ENCODE data around the gene WIZ.

WIZ gene

DNA sequence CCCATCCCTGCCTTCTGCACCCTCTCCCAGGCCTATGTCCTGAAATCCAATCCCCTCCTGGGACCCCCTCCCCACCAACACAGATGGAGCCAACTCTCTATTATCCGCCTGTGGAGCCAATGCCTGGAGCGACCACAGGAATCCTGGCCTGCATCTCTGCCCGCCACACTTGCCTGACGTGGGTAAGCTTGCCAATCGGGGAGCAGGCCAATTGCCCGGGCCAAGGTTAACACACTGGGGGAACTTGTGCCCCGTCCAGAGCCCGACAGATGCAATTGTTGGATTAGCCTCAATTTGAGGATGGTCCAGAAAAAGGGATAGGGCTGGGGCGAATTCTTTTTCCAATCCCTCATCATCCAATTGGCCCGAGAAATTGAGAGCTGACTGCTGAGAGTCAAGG, 5.9 kb downstream of the WIZ start:
- Histone ChIP-seq H3K36me3 (ENCODE audit: control insufficient read depth in 1 of 2, insufficient read depth in 2 of 2, low read length in 2 of 2) (no peaks in the 10 kb centered on the region), H3K27ac (ENCODE audit: low read depth, low read length) (no peak overlapping the region), H3K9me3 (ENCODE audit: control insufficient read depth in 1 of 2, low read length in 2 of 2) (no peaks in the 10 kb centered on the region), H3K4me1 (ENCODE audit: control insufficient read depth in 1 of 2, insufficient read depth in 2 of 2, low read length in 2 of 2) (peaks cover 0 to 3% of the 10 kb centered on the region in 2 donors), H3K4me3 (ENCODE audit: low read depth in 1 of 2, low read length in 2 of 2) (no peak overlapping the region), H3K9ac (ENCODE audit: low read depth in 1 of 2, low read length in 2 of 2) (no peak overlapping the region), H3K27me3 (ENCODE audit: control insufficient read depth in 1 of 2, insufficient read depth in 2 of 2, low read length in 2 of 2) (no peaks in the 10 kb centered on the region)

DNA sequence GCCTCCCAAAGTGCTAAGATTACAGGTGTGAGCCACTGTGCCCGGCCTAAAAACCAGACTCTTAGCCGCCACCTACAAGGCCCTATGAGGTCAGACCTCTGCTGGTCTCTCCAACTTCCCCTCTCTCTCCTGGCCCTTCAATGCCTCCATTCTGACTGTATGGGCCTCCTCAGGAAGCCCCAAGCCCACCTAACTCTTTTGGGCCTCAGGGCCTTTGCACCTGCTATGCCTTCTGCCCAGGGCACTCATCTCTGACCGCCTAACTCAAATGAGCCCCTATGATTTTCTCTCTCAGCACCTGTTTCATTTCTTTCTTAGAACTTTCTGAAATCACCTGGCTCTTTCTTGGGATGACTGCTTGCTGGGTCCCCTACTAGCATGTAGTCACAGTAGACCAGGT, 6.4 kb downstream of the WIZ start:
- no peak overlapping the region for H3K27ac ChIP-seq (ENCODE audit: low read depth, low read length)
- no peaks in the 10 kb centered on the region for H3K36me3 ChIP-seq (ENCODE audit: control insufficient read depth in 1 of 2, insufficient read depth in 2 of 2, low read length in 2 of 2)
- H3K9me3 ChIP-seq (ENCODE audit: control insufficient read depth in 1 of 2, low read length in 2 of 2), result no peaks in the 10 kb centered on the region
- no peak overlapping the region for H3K9ac ChIP-seq (ENCODE audit: low read depth in 1 of 2, low read length in 2 of 2)
- no peak overlapping the region for H3K4me3 ChIP-seq (ENCODE audit: low read depth in 1 of 2, low read length in 2 of 2)
- H3K27me3 ChIP-seq (ENCODE audit: control insufficient read depth in 1 of 2, insufficient read depth in 2 of 2, low read length in 2 of 2), result no peaks in the 10 kb centered on the region
- H3K4me1 ChIP-seq (ENCODE audit: control insufficient read depth in 1 of 2, insufficient read depth in 2 of 2, low read length in 2 of 2), result no peaks in the 10 kb centered on the region

DNA sequence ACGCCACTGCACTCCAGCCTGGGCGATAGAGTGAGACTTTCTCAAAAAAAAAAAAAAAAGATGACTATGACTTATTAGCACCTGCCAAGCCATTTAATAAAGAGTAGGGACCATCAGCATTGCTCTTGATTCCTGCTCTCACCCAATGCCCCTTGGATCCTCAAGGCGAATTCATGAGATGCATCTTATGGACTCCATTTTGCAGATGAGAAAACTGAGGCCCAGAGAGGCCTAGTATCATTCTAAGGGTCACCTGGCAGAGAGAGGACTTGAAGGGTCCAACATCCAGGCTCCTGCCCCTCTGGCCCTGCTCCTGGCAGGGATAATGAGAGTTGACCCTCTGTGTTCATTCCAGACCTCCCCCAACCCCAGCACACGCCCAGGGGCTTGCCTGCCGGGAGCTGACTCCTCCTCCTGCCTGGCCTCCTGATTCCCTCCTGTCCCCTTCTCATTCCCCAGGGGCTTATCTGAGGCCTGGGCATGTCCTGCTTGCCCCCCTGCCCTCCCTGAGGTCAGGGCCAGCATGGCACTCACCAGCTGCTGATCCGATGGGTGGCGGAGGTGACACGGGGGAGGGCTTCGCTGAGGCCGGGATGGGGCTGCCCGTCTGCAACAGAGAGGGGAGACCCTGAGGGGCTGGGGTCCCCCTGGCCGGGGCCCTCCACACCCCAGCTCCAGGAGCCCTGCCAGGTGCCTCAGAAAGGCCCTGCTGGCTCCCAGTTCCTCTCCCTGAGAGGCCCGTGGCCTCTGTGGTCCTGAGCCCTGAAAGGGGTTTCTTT, 7.4 kb downstream of the WIZ start:
- no peak overlapping the region for H3K4me3 ChIP-seq (ENCODE audit: low read depth in 1 of 2, low read length in 2 of 2)
- no peak overlapping the region for H3K27ac ChIP-seq (ENCODE audit: low read depth, low read length)
- no peaks in the 10 kb centered on the region for H3K9me3 ChIP-seq (ENCODE audit: control insufficient read depth in 1 of 2, low read length in 2 of 2)
- no peaks in the 10 kb centered on the region for H3K27me3 ChIP-seq (ENCODE audit: control insufficient read depth in 1 of 2, insufficient read depth in 2 of 2, low read length in 2 of 2)
- H3K9ac ChIP-seq (ENCODE audit: low read depth in 1 of 2, low read length in 2 of 2), result no peak overlapping the region
- no peaks in the 10 kb centered on the region for H3K36me3 ChIP-seq (ENCODE audit: control insufficient read depth in 1 of 2, insufficient read depth in 2 of 2, low read length in 2 of 2)
- H3K4me1 ChIP-seq (ENCODE audit: control insufficient read depth in 1 of 2, insufficient read depth in 2 of 2, low read length in 2 of 2), result no peaks in the 10 kb centered on the region

DNA sequence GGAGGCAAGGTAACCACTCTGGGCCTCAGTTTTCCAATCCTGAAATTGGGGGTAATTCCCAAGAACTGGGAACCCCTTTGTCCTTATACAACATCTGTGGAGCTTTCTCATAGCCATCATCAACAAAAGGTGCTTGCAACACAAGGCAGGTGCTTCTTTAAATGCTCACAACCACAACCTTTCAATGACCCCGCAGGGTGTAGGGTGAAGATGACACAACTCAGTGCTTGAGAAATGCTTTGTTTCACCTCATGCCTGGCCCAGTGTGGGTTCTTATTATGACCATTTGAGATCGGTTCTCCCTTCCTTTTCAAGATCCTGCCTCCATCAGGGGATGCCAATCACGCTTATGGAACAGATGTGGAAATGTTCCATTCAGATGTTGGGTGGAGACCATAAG, 8.4 kb downstream of the WIZ start:
- Histone ChIP-seq H3K9ac (ENCODE audit: low read depth in 1 of 2, low read length in 2 of 2) (no peak overlapping the region), H3K27ac (ENCODE audit: low read depth, low read length) (no peak overlapping the region), H3K9me3 (ENCODE audit: control insufficient read depth in 1 of 2, low read length in 2 of 2) (no peaks in the 10 kb centered on the region), H3K4me3 (ENCODE audit: low read depth in 1 of 2, low read length in 2 of 2) (no peak overlapping the region), H3K4me1 (ENCODE audit: control insufficient read depth in 1 of 2, insufficient read depth in 2 of 2, low read length in 2 of 2) (no peaks in the 10 kb centered on the region), H3K27me3 (ENCODE audit: control insufficient read depth in 1 of 2, insufficient read depth in 2 of 2, low read length in 2 of 2) (no peaks in the 10 kb centered on the region), H3K36me3 (ENCODE audit: control insufficient read depth in 1 of 2, insufficient read depth in 2 of 2, low read length in 2 of 2) (no peaks in the 10 kb centered on the region)

DNA sequence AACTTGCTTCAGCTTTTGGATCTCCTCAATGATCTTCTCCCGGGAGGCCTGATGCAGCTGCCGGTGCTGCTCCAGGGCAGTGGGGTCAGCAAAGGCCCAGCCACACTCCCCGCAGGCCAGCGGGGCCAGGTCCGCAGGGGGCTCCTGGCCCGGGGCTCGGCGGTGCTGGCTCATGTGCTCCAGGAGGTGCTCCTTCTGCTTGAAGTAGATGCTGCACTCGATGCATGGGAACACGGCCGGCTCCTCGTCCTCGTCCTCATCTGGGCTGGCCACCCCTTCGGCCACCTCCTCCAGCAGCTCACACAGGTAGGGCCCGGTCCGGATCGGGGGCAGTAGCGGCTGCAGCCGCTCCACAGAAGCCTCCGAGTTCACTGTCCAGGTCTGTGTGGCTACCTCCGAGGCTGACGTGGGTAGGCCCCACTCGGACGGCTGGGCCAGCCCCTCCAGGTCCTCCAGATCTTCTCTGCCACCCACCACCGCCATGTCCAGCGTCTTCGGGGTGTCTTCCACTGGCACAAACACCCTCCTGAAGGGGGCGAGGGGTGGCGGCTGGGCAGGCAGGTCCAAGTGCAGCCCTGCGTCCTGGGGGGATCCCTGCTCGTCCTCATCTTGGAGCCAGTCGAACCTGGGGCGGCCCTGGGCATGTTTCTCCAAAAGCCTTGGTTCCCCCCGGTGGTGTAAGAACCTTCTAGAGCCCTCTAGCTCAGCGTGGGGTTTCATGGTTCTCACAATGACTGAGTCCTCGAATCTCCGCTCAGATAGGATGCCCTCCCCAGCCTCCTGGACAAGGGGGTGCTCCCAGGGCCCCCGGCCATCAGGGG, 9.7 kb downstream of the WIZ start:
- no peak overlapping the region for H3K9ac ChIP-seq (ENCODE audit: low read depth in 1 of 2, low read length in 2 of 2)

DNA sequence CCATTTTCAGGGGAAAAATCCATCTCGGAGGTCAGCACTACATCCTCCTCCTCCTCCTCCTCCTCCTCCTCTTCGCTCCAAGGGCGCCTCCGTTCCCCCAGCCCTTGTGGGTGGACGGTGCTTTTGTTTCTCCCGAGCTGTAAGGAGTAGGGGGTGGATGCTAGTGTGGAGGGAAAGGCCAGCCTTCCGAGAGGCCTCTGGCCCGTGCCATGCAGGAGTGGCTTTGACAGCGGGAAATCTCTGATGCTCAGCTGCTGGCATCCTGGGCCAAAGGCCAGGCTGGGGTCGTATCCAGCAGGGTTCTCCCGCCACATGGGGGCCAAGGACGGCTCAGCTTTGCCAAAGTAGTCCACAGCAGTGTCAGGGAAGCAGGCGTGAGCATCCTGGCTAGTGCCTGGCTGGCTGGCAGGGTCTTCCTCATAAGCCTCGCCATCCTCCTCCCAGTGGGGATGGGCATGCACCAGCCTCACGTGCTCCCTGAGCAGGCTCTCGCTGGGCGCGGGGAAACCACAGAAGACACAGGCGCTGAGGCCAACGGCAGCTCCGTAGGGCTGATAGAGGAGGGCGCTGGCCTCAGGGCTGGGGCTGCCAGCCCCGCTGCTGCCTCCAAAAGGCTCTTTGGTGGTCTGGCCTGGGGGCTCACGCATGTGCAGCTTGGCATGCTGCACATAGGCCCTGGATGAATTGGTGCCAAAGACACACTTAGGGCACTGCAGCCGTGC, 10.5 kb downstream of the WIZ start:
- Histone ChIP-seq H3K27me3 (ENCODE audit: control insufficient read depth in 1 of 2, insufficient read depth in 2 of 2, low read length in 2 of 2) (no peaks in the 10 kb centered on the region), H3K9me3 (ENCODE audit: control insufficient read depth in 1 of 2, low read length in 2 of 2) (no peaks in the 10 kb centered on the region), H3K4me3 (ENCODE audit: low read depth in 1 of 2, low read length in 2 of 2) (no peak overlapping the region), H3K36me3 (ENCODE audit: control insufficient read depth in 1 of 2, insufficient read depth in 2 of 2, low read length in 2 of 2) (no peaks in the 10 kb centered on the region), H3K9ac (ENCODE audit: low read depth in 1 of 2, low read length in 2 of 2) (no peak overlapping the region), H3K4me1 (ENCODE audit: control insufficient read depth in 1 of 2, insufficient read depth in 2 of 2, low read length in 2 of 2) (no peaks in the 10 kb centered on the region), H3K27ac (ENCODE audit: low read depth, low read length) (no peak overlapping the region)

More for the DNA sequence above, 9.7 kb downstream of the WIZ start:
- Histone ChIP-seq H3K27me3 (ENCODE audit: control insufficient read depth in 1 of 2, insufficient read depth in 2 of 2, low read length in 2 of 2) (no peaks in the 10 kb centered on the region), H3K27ac (ENCODE audit: low read depth, low read length) (no peak overlapping the region), H3K4me1 (ENCODE audit: control insufficient read depth in 1 of 2, insufficient read depth in 2 of 2, low read length in 2 of 2) (no peaks in the 10 kb centered on the region), H3K4me3 (ENCODE audit: low read depth in 1 of 2, low read length in 2 of 2) (no peak overlapping the region), H3K9me3 (ENCODE audit: control insufficient read depth in 1 of 2, low read length in 2 of 2) (no peaks in the 10 kb centered on the region), H3K36me3 (ENCODE audit: control insufficient read depth in 1 of 2, insufficient read depth in 2 of 2, low read length in 2 of 2) (no peaks in the 10 kb centered on the region)

DNA sequence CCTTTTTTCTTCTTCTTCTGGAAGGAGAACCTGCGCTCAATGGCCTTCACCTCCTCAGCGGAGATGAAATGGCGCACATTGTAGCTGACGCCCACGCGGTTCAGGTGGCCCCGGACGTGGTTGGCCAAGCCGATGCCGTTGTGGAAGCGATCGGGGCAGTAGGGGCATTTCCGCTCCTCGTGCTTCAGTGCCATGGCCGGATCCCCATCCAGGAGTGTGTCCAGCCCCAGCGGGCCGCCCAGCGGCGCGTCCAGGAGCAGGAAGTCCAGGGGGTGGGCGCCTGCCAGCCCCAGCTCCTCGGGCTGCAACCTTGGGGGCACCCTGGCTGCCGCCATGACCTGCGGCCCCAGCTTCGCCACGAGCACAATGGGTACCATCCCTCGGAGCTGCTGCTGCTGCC, 11.2 kb downstream of the WIZ start:
- Histone ChIP-seq H3K4me1 (ENCODE audit: control insufficient read depth in 1 of 2, insufficient read depth in 2 of 2, low read length in 2 of 2) (peaks cover 0 to 1% of the 10 kb centered on the region in 2 donors), H3K4me3 (ENCODE audit: low read depth in 1 of 2, low read length in 2 of 2) (no peak overlapping the region), H3K27ac (ENCODE audit: low read depth, low read length) (no peak overlapping the region), H3K9me3 (ENCODE audit: control insufficient read depth in 1 of 2, low read length in 2 of 2) (no peaks in the 10 kb centered on the region), H3K36me3 (ENCODE audit: control insufficient read depth in 1 of 2, insufficient read depth in 2 of 2, low read length in 2 of 2) (no peaks in the 10 kb centered on the region), H3K9ac (ENCODE audit: low read depth in 1 of 2, low read length in 2 of 2) (no peak overlapping the region), H3K27me3 (ENCODE audit: control insufficient read depth in 1 of 2, insufficient read depth in 2 of 2, low read length in 2 of 2) (no peaks in the 10 kb centered on the region)

DNA sequence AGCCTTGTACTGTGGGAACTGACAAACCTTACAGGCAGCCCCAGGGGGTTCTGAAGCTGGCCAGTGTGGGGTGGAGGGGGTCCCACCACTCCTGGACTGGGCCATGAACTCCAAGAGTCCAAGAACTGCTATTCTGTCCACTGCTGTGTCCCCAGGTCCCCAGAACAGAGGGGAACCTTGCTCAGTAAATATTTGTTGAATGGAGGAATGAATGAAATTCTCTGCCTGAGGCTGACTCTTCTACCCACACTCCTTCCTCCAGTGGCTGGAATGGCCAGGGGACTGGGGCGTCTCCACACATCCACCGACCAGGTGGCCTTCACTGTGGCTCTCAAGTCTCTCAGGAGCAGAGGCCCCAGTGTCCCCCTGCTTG, 11.6 kb downstream of the WIZ start:
- no peaks in the 10 kb centered on the region for H3K36me3 ChIP-seq (ENCODE audit: control insufficient read depth in 1 of 2, insufficient read depth in 2 of 2, low read length in 2 of 2)

DNA sequence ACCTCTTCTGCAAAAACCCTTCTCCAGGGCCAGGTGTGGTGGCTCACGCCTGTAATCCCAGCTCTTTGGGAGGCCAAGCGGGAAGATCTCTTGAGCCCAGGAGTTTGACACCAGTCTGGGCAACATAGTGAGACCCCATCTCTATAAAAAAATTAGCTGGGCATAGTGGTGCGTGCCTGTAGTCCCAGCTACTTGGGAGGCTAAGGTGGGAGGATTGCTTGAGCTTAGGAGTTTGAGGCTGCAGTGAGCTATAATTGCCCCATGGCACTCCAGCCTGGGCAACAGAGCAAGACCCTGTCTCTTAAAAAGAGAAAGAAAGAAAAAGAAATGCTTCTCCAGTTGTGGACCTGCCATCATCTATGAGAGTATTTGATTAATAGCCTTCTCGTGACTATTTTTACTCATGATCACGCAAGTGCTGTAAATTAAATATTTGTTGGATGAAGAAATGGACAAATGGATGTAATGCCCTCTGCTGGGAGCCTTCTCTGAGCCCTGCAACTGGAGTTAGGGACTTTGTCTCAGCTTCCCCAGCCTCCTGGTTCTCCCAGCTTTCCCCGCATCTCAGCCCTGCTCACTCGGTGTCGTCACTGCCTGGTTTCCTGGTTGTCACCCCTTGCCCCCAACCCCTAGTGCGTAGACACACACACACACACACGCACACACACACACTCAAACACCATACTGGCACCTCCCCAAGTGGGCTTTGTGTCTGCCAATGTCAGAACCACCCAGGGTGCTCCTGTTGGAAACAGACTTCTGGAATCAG, 12.2 kb downstream of the WIZ start:
- Histone ChIP-seq H3K9me3 (ENCODE audit: control insufficient read depth in 1 of 2, low read length in 2 of 2) (no peaks in the 10 kb centered on the region), H3K4me1 (ENCODE audit: control insufficient read depth in 1 of 2, insufficient read depth in 2 of 2, low read length in 2 of 2) (peaks cover 0 to 6% of the 10 kb centered on the region in 2 donors), H3K9ac (ENCODE audit: low read depth in 1 of 2, low read length in 2 of 2) (no peak overlapping the region), H3K27me3 (ENCODE audit: control insufficient read depth in 1 of 2, insufficient read depth in 2 of 2, low read length in 2 of 2) (no peaks in the 10 kb centered on the region), H3K27ac (ENCODE audit: low read depth, low read length) (no peak overlapping the region), H3K4me3 (ENCODE audit: low read depth in 1 of 2, low read length in 2 of 2) (no peak overlapping the region), H3K36me3 (ENCODE audit: control insufficient read depth in 1 of 2, insufficient read depth in 2 of 2, low read length in 2 of 2) (no peaks in the 10 kb centered on the region)

More for the DNA sequence above, 11.6 kb downstream of the WIZ start:
- no peak overlapping the region for H3K4me3 ChIP-seq (ENCODE audit: low read depth in 1 of 2, low read length in 2 of 2)
- H3K27me3 ChIP-seq (ENCODE audit: control insufficient read depth in 1 of 2, insufficient read depth in 2 of 2, low read length in 2 of 2), result no peaks in the 10 kb centered on the region
- H3K9ac ChIP-seq (ENCODE audit: low read depth in 1 of 2, low read length in 2 of 2), result no peak overlapping the region
- H3K27ac ChIP-seq (ENCODE audit: low read depth, low read length), result no peak overlapping the region
- H3K9me3 ChIP-seq (ENCODE audit: control insufficient read depth in 1 of 2, low read length in 2 of 2), result no peaks in the 10 kb centered on the region
- peaks cover 0 to 6% of the 10 kb centered on the region in 2 donors for H3K4me1 ChIP-seq (ENCODE audit: control insufficient read depth in 1 of 2, insufficient read depth in 2 of 2, low read length in 2 of 2)
